GM12878 (cell line): ENCODE data around the gene AMPH. TPM values are rescaled to one million over a fixed set of nuclear protein-coding genes. Genes with fewer than 3 reads are reported as not detected.

Experiments used
- BHLHE40 ChIP-seq, 2 experiments: fragments of 450-650 bp in 1 of 2; IDR thresholded peaks; 2 replicates each; pipeline ENCODE4 v1.6.1; 2011 to 2017; ENCODE audit warnings: low read depth in 2 of 2, borderline replicate concordance in 1 of 2, improper control_type of control experiment in 1 of 2, low read length in 1 of 2, mild to moderate bottlenecking in 1 of 2
- CHD2 ChIP-seq: IDR thresholded peaks from 2 replicates; pipeline ENCODE4 v1.6.1; 2011; ENCODE audit warnings: low read depth, low read length, improper control_type of control experiment, borderline replicate concordance
- EED ChIP-seq: sonication (generic); IDR thresholded peaks from 2 replicates; pipeline ENCODE4 v1.6.1; 2016; ENCODE audit warnings: antibody characterized with exemption, low read depth
- EZH2 ChIP-seq: IDR thresholded peaks from 2 replicates; pipeline ENCODE4 v1.6.1; 2012; ENCODE audit warnings: low read depth, mild to moderate bottlenecking, control low read depth, inconsistent platforms, low read length, borderline replicate concordance; ENCODE audit not compliant: control insufficient read depth
- HDGF ChIP-seq: fragments of 450-650 bp; IDR thresholded peaks from 2 replicates; pipeline ENCODE4 v1.6.1; 2016; ENCODE audit warnings: antibody characterized with exemption
- IKZF1 ChIP-seq: fragments of 450-650 bp; conservative IDR thresholded peaks from 2 replicates; pipeline ENCODE4 v1.6.1; 2017; ENCODE audit warnings: antibody characterized with exemption, mild to moderate bottlenecking
- MTA2 ChIP-seq: fragments of 450-650 bp; IDR thresholded peaks from 2 replicates; pipeline ENCODE4 v1.6.1; 2016; ENCODE audit warnings: low read depth, mild to moderate bottlenecking, moderate library complexity
- NFXL1 ChIP-seq: fragments of 450-650 bp; IDR thresholded peaks from 2 replicates; pipeline ENCODE4 v1.6.1; 2017; ENCODE audit warnings: antibody characterized with exemption, mild to moderate bottlenecking, borderline replicate concordance
- PML ChIP-seq: IDR thresholded peaks from 2 replicates; pipeline ENCODE4 v1.6.1; 2012; ENCODE audit warnings: low read length, inconsistent platforms
- RAD21 ChIP-seq: IDR thresholded peaks from 2 replicates; pipeline ENCODE4 v1.6.1; 2011; ENCODE audit warnings: mild to moderate bottlenecking, low read depth, low read length, moderate library complexity; ENCODE audit not compliant: insufficient read depth
- RB1 ChIP-seq: fragments of 450-650 bp; formaldehyde crosslinking; IDR thresholded peaks from 2 replicates; pipeline ENCODE4 v1.6.1; 2017; ENCODE audit warnings: mild to moderate bottlenecking, borderline replicate concordance
- RELA ChIP-seq: fragments of 450-650 bp; IDR thresholded peaks from 2 replicates; pipeline ENCODE4 v1.8.0; 2014; ENCODE audit warnings: borderline replicate concordance; ENCODE audit not compliant: partially characterized antibody
- RFX5 ChIP-seq: IDR thresholded peaks from 2 replicates; pipeline ENCODE4 v1.6.1; 2011; ENCODE audit warnings: low read depth, low read length, improper control_type of control experiment
- SMAD5 ChIP-seq: IDR thresholded peaks from 2 replicates; pipeline ENCODE4 v1.6.1; 2016; ENCODE audit warnings: antibody characterized with exemption, low read depth
- SMARCA5 ChIP-seq: fragments of 450-650 bp; IDR thresholded peaks from 2 replicates; pipeline ENCODE4 v1.6.1; 2017; ENCODE audit warnings: mild to moderate bottlenecking
- SMC3 ChIP-seq: IDR thresholded peaks from 2 replicates; pipeline ENCODE4 v1.6.1; 2011; ENCODE audit warnings: low read length, improper control_type of control experiment, borderline replicate concordance
- STAT1 ChIP-seq: fragments of 450-650 bp; conservative IDR thresholded peaks from 2 replicates; pipeline ENCODE4 v1.6.1; 2014; ENCODE audit warnings: antibody characterized with exemption, mild to moderate bottlenecking
- TCF3 ChIP-seq: IDR thresholded peaks from 2 replicates; pipeline ENCODE4 v1.6.1; 2012; ENCODE audit warnings: low read depth, mild to moderate bottlenecking, low read length, borderline replicate concordance; ENCODE audit not compliant: insufficient read depth
- YY1 ChIP-seq: IDR thresholded peaks from 2 replicates; pipeline ENCODE4 v1.6.1; 2011; ENCODE audit warnings: low read depth, mild to moderate bottlenecking, low read length
- ZNF207 ChIP-seq: fragments of 450-650 bp; IDR thresholded peaks from 2 replicates; pipeline ENCODE4 v1.6.1; 2014; ENCODE audit warnings: antibody characterized with exemption, mild to moderate bottlenecking, borderline replicate concordance
- polyA plus RNA-seq, 11 experiments: library from polyadenylated mRNA; depleted of rRNA in 4 of 11; unstranded in 6 of 11; stranded (reverse) in 5 of 11; fragments of >200 nt; fragmentation: Nextera tagmentation in 4 of 11; fragmentation: Illumina TruSeq in 1 of 11; extraction: Ambion mirVana in 4 of 11; extraction: Trizol in 1 of 11; gene quantifications; 1 replicate in 1 of 11; 2 replicates in 10 of 11; pipeline versions ENCODE4 v1.2.1 to v1.2.3, GENCODE V29; 2011 to 2016; ENCODE audit warnings: inconsistent platforms in 2 of 11, missing spikeins in 2 of 11, low read depth in 1 of 11
- total RNA-seq, 4 experiments: library from RNA; depleted of rRNA in 3 of 4; stranded (reverse); fragments of >200 nt in 3 of 4; fragmentation: Illumina TruSeq in 1 of 4; extraction: Trizol in 1 of 4; gene quantifications; 2 replicates each; pipeline versions ENCODE4 v1.2.1 to v1.2.3, GENCODE V29; 2013 to 2021
- TF ChIP-seq, protein P1 (sequence below): IDR thresholded peaks from 2 replicates; pipeline ENCODE4 v1.6.1; 2011; ENCODE audit warnings: mild to moderate bottlenecking, low read depth, low read length, moderate library complexity; ENCODE audit not compliant: insufficient replicate concordance
- TF ChIP-seq, protein P2 (sequence below): IDR thresholded peaks from 2 replicates; pipeline ENCODE4 v1.6.1; 2011; ENCODE audit warnings: low read depth, mild to moderate bottlenecking, low read length, moderate library complexity, borderline replicate concordance; ENCODE audit errors: extremely low read depth
- TF ChIP-seq, protein P3 (sequence below): fragments of 450-650 bp; IDR thresholded peaks from 2 replicates; pipeline ENCODE4 v1.6.1; 2017; ENCODE audit warnings: low read depth, mild to moderate bottlenecking, moderate library complexity
- TF ChIP-seq, protein P4 (sequence below): fragments of 450-650 bp; IDR thresholded peaks from 2 replicates; pipeline ENCODE4 v1.6.1; 2017; ENCODE audit warnings: mild to moderate bottlenecking, low read depth, inconsistent platforms; ENCODE audit not compliant: poor library complexity, severe bottlenecking

The AMPH gene
- total and polyA plus RNA-seq, 10 of the 15 experiments (the other 5 are each of a cell fraction or from before 2014, with no cell fraction given): 0.03 to 0.24 (median 0.08) TPM; not detected in 2

DNA sequence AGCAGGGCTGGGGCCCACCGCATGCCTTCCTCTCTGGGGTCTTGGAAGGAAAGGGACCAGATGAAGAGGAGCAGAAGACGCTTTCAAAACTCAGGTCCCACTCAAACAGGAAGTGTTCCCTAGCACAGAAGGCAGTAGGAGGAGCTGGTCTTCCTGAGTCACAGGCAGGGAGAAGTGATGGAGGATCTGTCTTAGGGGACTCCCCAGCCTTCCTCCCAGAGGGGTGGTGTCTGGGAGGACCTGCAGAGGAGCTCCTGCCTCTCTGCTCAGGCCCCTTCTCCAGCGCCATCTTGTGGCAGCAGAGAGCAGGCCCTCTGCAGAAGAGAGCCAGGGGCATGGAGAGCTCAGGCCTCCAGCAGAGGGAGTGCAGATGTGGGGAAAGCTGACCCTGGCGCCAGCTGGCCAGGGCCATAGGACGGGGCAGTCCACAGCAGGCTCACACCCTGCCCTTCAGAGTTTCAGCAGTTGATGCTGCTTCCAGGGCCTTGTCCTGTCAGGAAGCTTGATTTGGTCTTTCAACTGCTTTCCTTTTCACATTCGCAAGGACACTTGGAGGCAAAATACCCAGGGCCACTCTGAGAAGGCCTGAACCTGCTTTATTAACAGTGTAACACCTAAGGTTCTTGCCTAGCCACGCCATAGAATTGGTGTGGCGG, 295.6 kb downstream of the AMPH start (continued):
- TF ChIP-seq, protein P1, sequence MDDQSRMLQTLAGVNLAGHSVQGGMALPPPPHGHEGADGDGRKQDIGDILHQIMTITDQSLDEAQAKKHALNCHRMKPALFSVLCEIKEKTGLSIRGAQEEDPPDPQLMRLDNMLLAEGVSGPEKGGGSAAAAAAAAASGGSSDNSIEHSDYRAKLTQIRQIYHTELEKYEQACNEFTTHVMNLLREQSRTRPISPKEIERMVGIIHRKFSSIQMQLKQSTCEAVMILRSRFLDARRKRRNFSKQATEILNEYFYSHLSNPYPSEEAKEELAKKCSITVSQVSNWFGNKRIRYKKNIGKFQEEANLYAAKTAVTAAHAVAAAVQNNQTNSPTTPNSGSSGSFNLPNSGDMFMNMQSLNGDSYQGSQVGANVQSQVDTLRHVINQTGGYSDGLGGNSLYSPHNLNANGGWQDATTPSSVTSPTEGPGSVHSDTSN: peak; percentile 27
- TF ChIP-seq EED (peak; percentile 47), STAT1 (peak; percentile 59; the same call in 1 of the 2 replicates), BHLHE40 (IDR thresholded peaks at IDR 0.05; ENCODE audit: borderline replicate concordance in 1 of 2, low read depth in 2 of 2, low read length in 1 of 2) (peak; percentile 22 to 34; a peak in 2 of 4 replicates), NFXL1 (peak; percentile 90; the same call in 1 of the 2 replicates), SMARCA5 (peak; percentile 82), CHD2 (0 out of 2 replicates have a peak, but pooled peaks have one; percentile 22), HDGF (peak; percentile 90), MTA2 (peak; percentile 20; the same call in 1 of the 2 replicates), RELA (peak; percentile 39), EZH2 (no peak), SMAD5 (no peak), ZNF207 (0 out of 2 replicates have a peak, but pooled peaks have one; percentile 19), SMC3 (peak; percentile 92), IKZF1 (peak; percentile 65), PML (no peak), RFX5 (0 out of 2 replicates have a peak, but pooled peaks have one; percentile 23), RB1 (peak; percentile 80; the same call in 1 of the 2 replicates), RAD21 (peak; percentile 84), TCF3 (peak; percentile 71; the same call in 1 of the 2 replicates), YY1 (peak; percentile 83)
- TF ChIP-seq, protein P2, sequence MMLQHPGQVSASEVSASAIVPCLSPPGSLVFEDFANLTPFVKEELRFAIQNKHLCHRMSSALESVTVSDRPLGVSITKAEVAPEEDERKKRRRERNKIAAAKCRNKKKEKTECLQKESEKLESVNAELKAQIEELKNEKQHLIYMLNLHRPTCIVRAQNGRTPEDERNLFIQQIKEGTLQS: peak; percentile 27; the same call in 1 of the 2 replicates
- TF ChIP-seq, protein P3, sequence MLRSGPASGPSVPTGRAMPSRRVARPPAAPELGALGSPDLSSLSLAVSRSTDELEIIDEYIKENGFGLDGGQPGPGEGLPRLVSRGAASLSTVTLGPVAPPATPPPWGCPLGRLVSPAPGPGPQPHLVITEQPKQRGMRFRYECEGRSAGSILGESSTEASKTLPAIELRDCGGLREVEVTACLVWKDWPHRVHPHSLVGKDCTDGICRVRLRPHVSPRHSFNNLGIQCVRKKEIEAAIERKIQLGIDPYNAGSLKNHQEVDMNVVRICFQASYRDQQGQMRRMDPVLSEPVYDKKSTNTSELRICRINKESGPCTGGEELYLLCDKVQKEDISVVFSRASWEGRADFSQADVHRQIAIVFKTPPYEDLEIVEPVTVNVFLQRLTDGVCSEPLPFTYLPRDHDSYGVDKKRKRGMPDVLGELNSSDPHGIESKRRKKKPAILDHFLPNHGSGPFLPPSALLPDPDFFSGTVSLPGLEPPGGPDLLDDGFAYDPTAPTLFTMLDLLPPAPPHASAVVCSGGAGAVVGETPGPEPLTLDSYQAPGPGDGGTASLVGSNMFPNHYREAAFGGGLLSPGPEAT: peak; percentile 61; the same call in 1 of the 2 replicates
- TF ChIP-seq, protein P4, sequence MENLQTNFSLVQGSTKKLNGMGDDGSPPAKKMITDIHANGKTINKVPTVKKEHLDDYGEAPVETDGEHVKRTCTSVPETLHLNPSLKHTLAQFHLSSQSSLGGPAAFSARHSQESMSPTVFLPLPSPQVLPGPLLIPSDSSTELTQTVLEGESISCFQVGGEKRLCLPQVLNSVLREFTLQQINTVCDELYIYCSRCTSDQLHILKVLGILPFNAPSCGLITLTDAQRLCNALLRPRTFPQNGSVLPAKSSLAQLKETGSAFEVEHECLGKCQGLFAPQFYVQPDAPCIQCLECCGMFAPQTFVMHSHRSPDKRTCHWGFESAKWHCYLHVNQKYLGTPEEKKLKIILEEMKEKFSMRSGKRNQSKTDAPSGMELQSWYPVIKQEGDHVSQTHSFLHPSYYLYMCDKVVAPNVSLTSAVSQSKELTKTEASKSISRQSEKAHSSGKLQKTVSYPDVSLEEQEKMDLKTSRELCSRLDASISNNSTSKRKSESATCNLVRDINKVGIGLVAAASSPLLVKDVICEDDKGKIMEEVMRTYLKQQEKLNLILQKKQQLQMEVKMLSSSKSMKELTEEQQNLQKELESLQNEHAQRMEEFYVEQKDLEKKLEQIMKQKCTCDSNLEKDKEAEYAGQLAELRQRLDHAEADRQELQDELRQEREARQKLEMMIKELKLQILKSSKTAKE: peak; percentile 31
